Endodermal cell (in vitro differentiated cells): ENCODE data around the gene PIWIL1. TPM values are rescaled to one million over a fixed set of nuclear protein-coding genes. Genes with fewer than 3 reads are reported as not detected.

ENCODE experiments used
- DNase-seq: peaks from one replicate; pipeline ENCODE4 v3.0.0-alpha.2; 2017
- H3K27ac ChIP-seq: 2 replicates; pipeline ENCODE4 v1.5.1; 2013; ENCODE audit warnings: mild to moderate bottlenecking, low read depth, low read length, moderate library complexity
- H3K27me3 ChIP-seq: 2 replicates; pipeline ENCODE4 v1.6.1; 2013; ENCODE audit warnings: mild to moderate bottlenecking, low read length, moderate library complexity; ENCODE audit not compliant: insufficient read depth, control insufficient read depth, poor library complexity, severe bottlenecking
- H3K36me3 ChIP-seq: 2 replicates; pipeline ENCODE4 v1.7.0; 2013; ENCODE audit warnings: mild to moderate bottlenecking, low read length, moderate library complexity; ENCODE audit not compliant: control insufficient read depth, insufficient read depth
- H3K4me1 ChIP-seq: one replicate; pipeline ENCODE4 v1.7.0; 2013; ENCODE audit warnings: low read length; ENCODE audit not compliant: control insufficient read depth, insufficient read depth
- H3K4me3 ChIP-seq: 2 replicates; pipeline ENCODE4 v1.5.1; 2013; ENCODE audit warnings: mild to moderate bottlenecking, low read length, moderate library complexity
- H3K9ac ChIP-seq: 2 replicates; pipeline ENCODE4 v1.6.1; 2013; ENCODE audit warnings: mild to moderate bottlenecking, low read length, moderate library complexity; ENCODE audit not compliant: poor library complexity, severe bottlenecking; ENCODE audit errors: extremely low read depth
- H3K9me3 ChIP-seq: 2 replicates; pipeline ENCODE4 v1.6.1; 2013; ENCODE audit warnings: mild to moderate bottlenecking, low read length, moderate library complexity; ENCODE audit not compliant: control insufficient read depth
- H3K27ac Mint-ChIP-seq: 2 replicates; pipeline ENCODE4 v1.8.0; 2020; ENCODE audit warnings: mixed read lengths
- H3K27me3 Mint-ChIP-seq: 2 replicates; pipeline ENCODE4 v1.8.0; 2021; ENCODE audit warnings: mild to moderate bottlenecking, mixed read lengths; ENCODE audit not compliant: insufficient read depth
- H3K36me3 Mint-ChIP-seq: 2 replicates; pipeline ENCODE4 v1.8.0; 2020; ENCODE audit warnings: low read depth, mixed read lengths
- H3K4me1 Mint-ChIP-seq: 2 replicates; pipeline ENCODE4 v1.8.0; 2020; ENCODE audit warnings: mixed read lengths
- H3K4me3 Mint-ChIP-seq: 2 replicates; pipeline ENCODE4 v1.8.0; 2020; ENCODE audit warnings: mild to moderate bottlenecking, moderate library complexity, mixed read lengths
- H3K9me3 Mint-ChIP-seq: 2 replicates; pipeline ENCODE4 v1.8.0; 2020; ENCODE audit warnings: mild to moderate bottlenecking, mixed read lengths
- WGBS, 2 experiments: methylation state at CpG; one replicate each; pipeline versions ENCODE4 v1.1.5 to v1.1.7; 2013; ENCODE audit warnings: missing lambda C conversion rate in 2 of 2, mixed read lengths in 1 of 2; ENCODE audit not compliant: insufficient coverage in 1 of 2, insufficient read length in 1 of 2; 5-methylcytosine and 5-hydroxymethylcytosine counted together
- total RNA-seq, 2 donors: library from RNA; stranded (reverse); fragmentation: NEBNext Ultra II Directional in 1 of 2; extraction: Animal tissue kit (Norgen Biotek cat#: 25700) in 1 of 2; gene quantifications; 2 replicates in 1 of 2; 3 replicates in 1 of 2; pipeline ENCODE4 v1.2.1, GENCODE V29; 2021
- TF ChIP-seq, protein P1 (sequence below): fragments of 200-600 bp; sonication (generic); conservative IDR thresholded peaks from 2 replicates; pipeline ENCODE4 v1.5.0; 2021; ENCODE audit warnings: antibody characterized with exemption, mild to moderate bottlenecking

PIWIL1 gene
- total RNA-seq, 2 donors from 2014 or later: not detected

DNA sequence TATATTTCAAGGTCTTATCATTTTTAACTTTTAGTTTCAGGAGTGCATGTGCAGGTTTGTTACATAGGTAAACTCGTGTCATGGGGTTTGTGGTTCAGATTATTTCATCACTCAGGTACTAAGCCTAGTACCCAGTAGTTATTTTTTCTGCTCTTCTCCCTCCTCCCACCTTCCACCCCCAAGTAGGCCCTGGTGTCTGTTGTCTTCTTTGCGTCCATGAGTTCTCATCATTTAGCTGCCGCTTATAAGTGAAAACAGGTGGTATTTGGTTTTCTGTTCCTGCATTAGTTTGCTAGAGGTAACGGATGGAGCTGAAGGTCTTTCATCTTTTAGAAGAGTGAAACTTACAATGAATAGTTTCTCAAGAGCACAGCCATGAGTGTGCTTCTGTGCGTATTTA lies 24.4 kb downstream of the PIWIL1 start:
- no peak for DNase-seq
- no peak overlapping the region for H3K9ac ChIP-seq
- no peaks in the 10 kb centered on the region for H3K9me3 ChIP-seq
- H3K36me3 Mint-ChIP-seq: no peaks in the 10 kb centered on the region
- no peaks in the 10 kb centered on the region for H3K4me1 Mint-ChIP-seq
- H3K9me3 Mint-ChIP-seq: no peaks in the 10 kb centered on the region
- H3K27ac Mint-ChIP-seq: no peak overlapping the region
- H3K27me3 ChIP-seq: peaks cover 12% of the 10 kb centered on the region
- no peaks in the 10 kb centered on the region for H3K36me3 ChIP-seq
- TF ChIP-seq, protein P1, sequence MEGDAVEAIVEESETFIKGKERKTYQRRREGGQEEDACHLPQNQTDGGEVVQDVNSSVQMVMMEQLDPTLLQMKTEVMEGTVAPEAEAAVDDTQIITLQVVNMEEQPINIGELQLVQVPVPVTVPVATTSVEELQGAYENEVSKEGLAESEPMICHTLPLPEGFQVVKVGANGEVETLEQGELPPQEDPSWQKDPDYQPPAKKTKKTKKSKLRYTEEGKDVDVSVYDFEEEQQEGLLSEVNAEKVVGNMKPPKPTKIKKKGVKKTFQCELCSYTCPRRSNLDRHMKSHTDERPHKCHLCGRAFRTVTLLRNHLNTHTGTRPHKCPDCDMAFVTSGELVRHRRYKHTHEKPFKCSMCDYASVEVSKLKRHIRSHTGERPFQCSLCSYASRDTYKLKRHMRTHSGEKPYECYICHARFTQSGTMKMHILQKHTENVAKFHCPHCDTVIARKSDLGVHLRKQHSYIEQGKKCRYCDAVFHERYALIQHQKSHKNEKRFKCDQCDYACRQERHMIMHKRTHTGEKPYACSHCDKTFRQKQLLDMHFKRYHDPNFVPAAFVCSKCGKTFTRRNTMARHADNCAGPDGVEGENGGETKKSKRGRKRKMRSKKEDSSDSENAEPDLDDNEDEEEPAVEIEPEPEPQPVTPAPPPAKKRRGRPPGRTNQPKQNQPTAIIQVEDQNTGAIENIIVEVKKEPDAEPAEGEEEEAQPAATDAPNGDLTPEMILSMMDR: no peak
- H3K4me3 ChIP-seq: no peak overlapping the region
- peaks cover 13% of the 10 kb centered on the region for H3K27me3 Mint-ChIP-seq
- no peak overlapping the region for H3K27ac ChIP-seq
- H3K4me1 ChIP-seq: no peaks in the 10 kb centered on the region
- WGBS, 2 experiments: 94 to 100% methylated on average over 1 to 5 of the region's 5 CpGs
- no peak overlapping the region for H3K4me3 Mint-ChIP-seq

DNA sequence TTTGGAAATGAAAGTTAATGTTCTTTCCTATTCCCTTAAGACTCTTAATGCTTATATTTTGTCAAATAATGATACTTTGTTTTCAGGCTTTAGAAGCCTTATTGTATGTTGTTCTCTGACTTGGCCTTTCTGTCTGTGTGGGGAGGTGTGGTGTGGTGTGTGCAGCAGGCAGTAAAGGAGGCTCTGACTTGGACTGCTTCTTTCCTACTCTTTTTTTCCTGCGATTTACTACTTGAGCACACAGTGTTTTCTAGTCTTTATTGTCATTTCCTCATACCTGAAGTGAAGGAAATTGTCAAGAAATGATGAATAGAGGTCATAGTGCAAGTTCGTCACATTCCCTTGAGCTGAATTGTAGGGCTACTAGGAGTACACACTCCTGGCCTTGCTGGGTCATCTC lies 26.9 kb downstream of the PIWIL1 start:
- Mint-ChIP-seq H3K4me3 (no peak overlapping the region), H3K27ac (no peak overlapping the region), H3K4me1 (no peaks in the 10 kb centered on the region), H3K36me3 (no peaks in the 10 kb centered on the region), H3K27me3 (peaks cover 15% of the 10 kb centered on the region), H3K9me3 (no peaks in the 10 kb centered on the region)
- Histone ChIP-seq H3K27ac (no peak overlapping the region), H3K9me3 (no peaks in the 10 kb centered on the region), H3K27me3 (peaks cover 12% of the 10 kb centered on the region), H3K4me3 (no peak overlapping the region), H3K9ac (no peak overlapping the region), H3K36me3 (no peaks in the 10 kb centered on the region), H3K4me1 (no peaks in the 10 kb centered on the region)
- no peak for DNase-seq
- TF ChIP-seq, protein P1: no peak
- 95% methylated on average over 1 of the region's 2 CpGs; no CpG with 5 or more reads in 1 of the 2 experiments for WGBS, 2 experiments

DNA sequence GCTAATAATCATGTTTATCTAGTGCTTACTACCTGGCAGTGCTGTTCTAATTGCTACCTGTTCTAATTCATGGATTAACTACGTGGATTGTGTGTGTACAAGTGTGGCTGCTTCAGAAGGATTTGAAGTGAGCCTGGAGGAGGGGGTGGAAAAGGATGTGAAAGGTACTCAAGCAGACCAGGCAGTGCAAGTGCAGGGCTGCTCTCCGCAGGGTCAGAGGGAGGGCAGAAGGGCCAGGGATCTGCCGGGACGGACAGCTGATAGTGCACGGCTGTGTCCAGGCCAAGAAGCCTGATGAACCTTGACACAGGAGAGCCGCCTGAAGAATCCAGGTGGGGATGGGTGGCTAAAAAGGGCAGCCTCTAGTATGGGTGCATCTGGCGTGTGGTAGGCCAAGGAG lies 28.5 kb downstream of the PIWIL1 start:
- no peaks in the 10 kb centered on the region for H3K36me3 ChIP-seq
- TF ChIP-seq, protein P1: no peak
- H3K4me3 ChIP-seq: no peak overlapping the region
- no peaks in the 10 kb centered on the region for H3K9me3 ChIP-seq
- Mint-ChIP-seq H3K9me3 (no peaks in the 10 kb centered on the region), H3K4me3 (no peak overlapping the region), H3K27ac (no peak overlapping the region), H3K36me3 (no peaks in the 10 kb centered on the region), H3K4me1 (no peaks in the 10 kb centered on the region), H3K27me3 (peaks cover 21% of the 10 kb centered on the region)
- H3K9ac ChIP-seq: no peak overlapping the region
- no peaks in the 10 kb centered on the region for H3K4me1 ChIP-seq
- peaks cover 4% of the 10 kb centered on the region for H3K27me3 ChIP-seq
- 88 to 89% methylated on average over 6 to 7 of the region's 7 CpGs for WGBS, 2 experiments
- no peak overlapping the region for H3K27ac ChIP-seq
- DNase-seq: no peak
